ENCODE measurements around the gene ZBTB32.

GRCh38 chr19:35733180-35734125 lies 29.1 kb downstream of the ZBTB32 start:
- TF ChIP-seq CTCF (IDR thresholded peaks at IDR 0.05) (no peak), POLR2A (IDR thresholded peaks at IDR 0.05) (no peak)

Measured in uterus (tissue), 2 donors.